Skeletal muscle tissue (tissue), 4 donors: Measurements from ENCODE around the gene PHLDB3. TPM values are rescaled to one million over a fixed set of nuclear protein-coding genes. Genes with fewer than 3 reads are reported as not detected.

Experiments
- H3K27ac ChIP-seq: one replicate; pipeline ENCODE4 v1.7.0; 2013; ENCODE audit warnings: mild to moderate bottlenecking, low read depth, low read length, inconsistent platforms
- H3K27me3 ChIP-seq, 3 donors: one replicate each; pipeline ENCODE4 v1.7.0; 2013; ENCODE audit warnings: low read length in 3 of 3; ENCODE audit not compliant: control insufficient read depth in 3 of 3, insufficient read depth in 3 of 3
- H3K36me3 ChIP-seq, 3 donors: one replicate each; pipeline ENCODE4 v1.7.0; 2013; ENCODE audit warnings: low read length in 3 of 3; ENCODE audit not compliant: control insufficient read depth in 3 of 3, insufficient read depth in 3 of 3
- H3K4me1 ChIP-seq, 3 donors: one replicate each; pipeline ENCODE4 v1.7.0; 2013; ENCODE audit warnings: low read length in 3 of 3, mild to moderate bottlenecking in 3 of 3; ENCODE audit not compliant: control insufficient read depth in 3 of 3, insufficient read depth in 3 of 3
- H3K4me3 ChIP-seq, 3 donors: one replicate each; pipeline ENCODE4 v1.7.0; 2013; ENCODE audit warnings: low read length in 3 of 3
- H3K9ac ChIP-seq, 3 donors: one replicate each; pipeline ENCODE4 v1.7.0; 2013; ENCODE audit warnings: low read length in 3 of 3, mild to moderate bottlenecking in 3 of 3, moderate library complexity in 2 of 3, low read depth in 1 of 3
- H3K9me3 ChIP-seq, 3 donors: one replicate each; pipeline ENCODE4 v1.7.0; 2013; ENCODE audit warnings: low read length in 3 of 3; ENCODE audit not compliant: control insufficient read depth in 3 of 3
- total RNA-seq: library from RNA; depleted of rRNA; stranded (reverse); fragments of >200 nt; gene quantifications from one replicate; pipeline ENCODE4 v1.2.3, GENCODE V29; 2014
- donor health status: Osteomylitis.

PHLDB3 gene
- total RNA-seq, 1 donor from 2014 or later = 4.7 TPM

- Histone ChIP-seq H3K36me3 (peaks cover 34 to 52% (median 50%) of the 10 kb centered on the region in 3 donors), H3K4me3 (no peak overlapping the region), H3K27ac (no peak overlapping the region), H3K9me3 (peaks cover 0 to 2% (median 0%) of the 10 kb centered on the region in 3 donors), H3K27me3 (no peaks in the 10 kb centered on the region), H3K4me1 (no peaks in the 10 kb centered on the region), H3K9ac (no peak overlapping the region)
These were observed 39.5 kb upstream of the PHLDB3 start for GRCh38 chr19:43544077-43544476.

- peaks cover 40 to 61% (median 59%) of the 10 kb centered on the region in 3 donors for H3K36me3 ChIP-seq
- no peak overlapping the region for H3K9ac ChIP-seq
These were observed 37.5 kb upstream of the PHLDB3 start for GRCh38 chr19:43541920-43542650.

GRCh38 chr19:43540381-43540780, 35.8 kb upstream of the PHLDB3 start:
- Histone ChIP-seq H3K27me3 (no peaks in the 10 kb centered on the region), H3K9me3 (peaks cover 0 to 8% (median 0%) of the 10 kb centered on the region in 3 donors), H3K4me1 (peaks cover 0 to 5% (median 3%) of the 10 kb centered on the region in 3 donors), H3K4me3 (no peak overlapping the region), H3K36me3 (peaks cover 38 to 55% (median 51%) of the 10 kb centered on the region in 3 donors), H3K27ac (no peak overlapping the region), H3K9ac (no peak overlapping the region)

More at GRCh38 chr19:43541920-43542650, 37.5 kb upstream of the PHLDB3 start:
- Histone ChIP-seq H3K4me3 (no peak overlapping the region), H3K27me3 (no peaks in the 10 kb centered on the region), H3K9me3 (peaks cover 0 to 8% (median 0%) of the 10 kb centered on the region in 3 donors), H3K4me1 (no peaks in the 10 kb centered on the region), H3K27ac (no peak overlapping the region)

GRCh38 chr19:43538922-43539321, 34.4 kb upstream of the PHLDB3 start:
- H3K9me3 ChIP-seq = peaks cover 0 to 8% (median 0%) of the 10 kb centered on the region in 3 donors
- H3K4me3 ChIP-seq = no peak overlapping the region
- no peaks in the 10 kb centered on the region for H3K27me3 ChIP-seq
- H3K9ac ChIP-seq = no peak overlapping the region
- H3K4me1 ChIP-seq = peaks cover 4 to 15% (median 13%) of the 10 kb centered on the region in 3 donors
- H3K27ac ChIP-seq = no peak overlapping the region
- H3K36me3 ChIP-seq = peaks cover 29 to 43% (median 42%) of the 10 kb centered on the region in 3 donors

GRCh38 chr19:43534816-43535761, 30.5 kb upstream of the PHLDB3 start:
- Histone ChIP-seq H3K27ac (peak overlapping the region; percentile 85), H3K27me3 (no peaks in the 10 kb centered on the region), H3K9me3 (peaks cover 0 to 8% (median 0%) of the 10 kb centered on the region in 3 donors), H3K4me1 (peaks cover 16 to 33% (median 23%) of the 10 kb centered on the region in 3 donors), H3K9ac (peak overlapping the region in 2 of 3 donors; percentile 54 to 66), H3K36me3 (peaks cover 6 to 16% (median 12%) of the 10 kb centered on the region in 3 donors), H3K4me3 (no peak overlapping the region)

- Histone ChIP-seq H3K4me1 (peaks cover 16 to 33% (median 23%) of the 10 kb centered on the region in 3 donors), H3K4me3 (peak overlapping the region; percentile 91 to 95 (median 92)), H3K9me3 (peaks cover 0 to 8% (median 0%) of the 10 kb centered on the region in 3 donors), H3K27ac (peak overlapping the region; percentile 85), H3K36me3 (peaks cover 6 to 12% (median 11%) of the 10 kb centered on the region in 3 donors), H3K27me3 (no peaks in the 10 kb centered on the region), H3K9ac (peak overlapping the region in 2 of 3 donors; percentile 25 to 54)
These were observed 29.8 kb upstream of the PHLDB3 start for GRCh38 chr19:43534305-43534815.

GRCh38 chr19:43533546-43534304, 29.2 kb upstream of the PHLDB3 start:
- Histone ChIP-seq H3K36me3 (peaks cover 6% of the 10 kb centered on the region in 3 donors), H3K4me3 (peak overlapping the region; percentile 91 to 95 (median 92)), H3K9ac (peak overlapping the region; percentile 60 to 86 (median 86)), H3K4me1 (peaks cover 16 to 33% (median 23%) of the 10 kb centered on the region in 3 donors), H3K27ac (peak overlapping the region; percentile 85), H3K27me3 (no peaks in the 10 kb centered on the region), H3K9me3 (peaks cover 0 to 2% (median 0%) of the 10 kb centered on the region in 3 donors)

GRCh38 chr19:43532962-43533545, 28.5 kb upstream of the PHLDB3 start, which contains the start of gene ZNF575:
TSS of gene ZNF575 (plus strand) at chr19:43533188. CDS start at chr19:43534423, 1,235 bp downstream.
- peak within 1 kb of the TSS; percentile 85 for H3K27ac ChIP-seq
- H3K9ac ChIP-seq = peak within 1 kb of the TSS; percentile 60 to 86 (median 86)
- H3K27me3 ChIP-seq = no peaks in the 10 kb centered on the region
- peaks cover 16 to 33% (median 23%) of the 10 kb centered on the region in 3 donors for H3K4me1 ChIP-seq
- peak within 1 kb of the TSS; percentile 91 to 95 (median 92) for H3K4me3 ChIP-seq
- no peaks in the 10 kb centered on the region for H3K9me3 ChIP-seq
- peaks cover 0 to under 1% (median 0%) of the 10 kb centered on the region in 3 donors for H3K36me3 ChIP-seq
